Vagina (tissue), 2 donors: ENCODE data around the gene FSTL5.

Source experiments
- POLR2A ChIP-seq, 2 donors: fragments of 450-650 bp; IDR thresholded peaks; one replicate each; pipeline ENCODE4 v1.6.1; 2017; ENCODE audit warnings: antibody characterized with exemption in 2 of 2, mild to moderate bottlenecking in 2 of 2, moderate library complexity in 2 of 2
- POLR2AphosphoS5 ChIP-seq, 2 donors: sonication (generic); formaldehyde crosslinking; IDR thresholded peaks; one replicate each; pipeline ENCODE4 v1.9.0; 2017; ENCODE audit warnings: antibody characterized with exemption in 2 of 2, mild to moderate bottlenecking in 2 of 2, low read depth in 1 of 2; ENCODE audit not compliant: insufficient read depth in 1 of 2
- TF ChIP-seq, protein P1 (sequence below), 3 experiments: fragments of 450-650 bp in 2 of 3; fragments of 200-600 bp in 1 of 3; sonication (generic) in 1 of 3; IDR thresholded peaks; one replicate each; pipeline ENCODE4 v1.5.1; 2017 to 2019; ENCODE audit warnings: antibody characterized with exemption in 3 of 3, mild to moderate bottlenecking in 2 of 3, moderate library complexity in 2 of 3

DNA sequence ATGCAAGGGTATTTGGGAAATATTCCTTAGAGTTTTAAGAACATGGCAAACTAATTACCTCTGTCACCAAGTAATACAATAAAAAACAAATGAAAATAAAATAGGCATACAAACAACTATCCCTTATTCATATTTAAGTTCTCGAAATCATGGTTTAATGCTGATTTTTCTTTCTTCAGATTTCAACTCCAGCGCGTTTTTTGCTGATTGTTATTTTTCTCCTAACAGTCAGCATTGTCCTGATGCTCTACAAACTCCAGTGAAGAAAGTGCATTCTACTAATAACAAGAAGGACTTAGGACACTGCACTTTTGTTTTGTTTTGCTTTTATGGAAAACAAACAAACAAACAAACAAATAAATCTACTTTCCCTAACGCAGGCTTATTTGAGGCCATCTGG, 282.4 kb downstream of the FSTL5 start:
- TF ChIP-seq, protein P1, sequence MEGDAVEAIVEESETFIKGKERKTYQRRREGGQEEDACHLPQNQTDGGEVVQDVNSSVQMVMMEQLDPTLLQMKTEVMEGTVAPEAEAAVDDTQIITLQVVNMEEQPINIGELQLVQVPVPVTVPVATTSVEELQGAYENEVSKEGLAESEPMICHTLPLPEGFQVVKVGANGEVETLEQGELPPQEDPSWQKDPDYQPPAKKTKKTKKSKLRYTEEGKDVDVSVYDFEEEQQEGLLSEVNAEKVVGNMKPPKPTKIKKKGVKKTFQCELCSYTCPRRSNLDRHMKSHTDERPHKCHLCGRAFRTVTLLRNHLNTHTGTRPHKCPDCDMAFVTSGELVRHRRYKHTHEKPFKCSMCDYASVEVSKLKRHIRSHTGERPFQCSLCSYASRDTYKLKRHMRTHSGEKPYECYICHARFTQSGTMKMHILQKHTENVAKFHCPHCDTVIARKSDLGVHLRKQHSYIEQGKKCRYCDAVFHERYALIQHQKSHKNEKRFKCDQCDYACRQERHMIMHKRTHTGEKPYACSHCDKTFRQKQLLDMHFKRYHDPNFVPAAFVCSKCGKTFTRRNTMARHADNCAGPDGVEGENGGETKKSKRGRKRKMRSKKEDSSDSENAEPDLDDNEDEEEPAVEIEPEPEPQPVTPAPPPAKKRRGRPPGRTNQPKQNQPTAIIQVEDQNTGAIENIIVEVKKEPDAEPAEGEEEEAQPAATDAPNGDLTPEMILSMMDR (IDR thresholded peaks at IDR 0.05): no peak
- TF ChIP-seq POLR2AphosphoS5 (IDR thresholded peaks at IDR 0.05; ENCODE audit: insufficient read depth in 1 of 2, low read depth in 1 of 2) (no peak), POLR2A (IDR thresholded peaks at IDR 0.05) (no peak)
